Chondrocyte (in vitro differentiated cells): ENCODE measurements around the gene CACYBP. TPM values are rescaled to one million over a fixed set of nuclear protein-coding genes. Genes with fewer than 3 reads are reported as not detected.

Source experiments
- DNase-seq: peaks from one replicate; pipeline ENCODE4 v3.0.0; 2021; ENCODE audit warnings: mixed read lengths, low spot score
- H3K27ac Mint-ChIP-seq: one replicate; pipeline ENCODE4 v1.8.0; 2021; ENCODE audit warnings: mild to moderate bottlenecking, moderate library complexity, mixed read lengths; ENCODE audit not compliant: unreplicated experiment
- H3K27me3 Mint-ChIP-seq: 2 replicates; pipeline ENCODE4 v1.8.0; 2021; ENCODE audit warnings: low read depth, mixed read lengths
- H3K36me3 Mint-ChIP-seq: 2 replicates; pipeline ENCODE4 v1.8.0; 2021; ENCODE audit warnings: low read depth, mixed read lengths
- H3K4me1 Mint-ChIP-seq: 2 replicates; pipeline ENCODE4 v1.8.0; 2021; ENCODE audit warnings: low read depth, mild to moderate bottlenecking, mixed read lengths
- H3K4me3 Mint-ChIP-seq: one replicate; pipeline ENCODE4 v1.8.0; 2021; ENCODE audit warnings: mild to moderate bottlenecking, moderate library complexity, mixed read lengths; ENCODE audit not compliant: unreplicated experiment
- H3K9me3 Mint-ChIP-seq: 2 replicates; pipeline ENCODE4 v1.8.0; 2021; ENCODE audit warnings: low read depth, mixed read lengths
- CTCF ChIP-seq: fragments of 200-600 bp; sonication (generic); IDR thresholded peaks from 2 replicates; pipeline ENCODE4 v1.5.0; 2021; ENCODE audit warnings: antibody characterized with exemption, mild to moderate bottlenecking, moderate library complexity
- total RNA-seq: library from RNA; stranded (reverse); gene quantifications from 3 replicates; pipeline ENCODE4 v1.2.1, GENCODE V29; 2021

The CACYBP gene
- total RNA-seq, 1 donor from 2014 or later, result 65.4 TPM

- peaks cover 4% of the 10 kb centered on the region for H3K36me3 Mint-ChIP-seq
These were observed 25.0 kb upstream of the CACYBP start for GRCh38 chr1:174974711-174975119.

GRCh38 chr1:174975764-174976163, 24.0 kb upstream of the CACYBP start:
- peaks cover 8% of the 10 kb centered on the region for H3K4me1 Mint-ChIP-seq
- H3K27me3 Mint-ChIP-seq, result no peaks in the 10 kb centered on the region
- H3K36me3 Mint-ChIP-seq, result peaks cover 5% of the 10 kb centered on the region
- TF ChIP-seq CTCF, result no peak
- no peak overlapping the region for H3K27ac Mint-ChIP-seq
- no peaks in the 10 kb centered on the region for H3K9me3 Mint-ChIP-seq
- DNase-seq, result no peak
- no peak overlapping the region for H3K4me3 Mint-ChIP-seq

More at GRCh38 chr1:174974711-174975119, 25.0 kb upstream of the CACYBP start:
- Mint-ChIP-seq H3K27me3 (no peaks in the 10 kb centered on the region), H3K9me3 (no peaks in the 10 kb centered on the region), H3K27ac (no peak overlapping the region), H3K4me3 (no peak overlapping the region), H3K4me1 (peaks cover 14% of the 10 kb centered on the region)
- no peak for TF ChIP-seq CTCF
- DNase-seq, result no peak

- no peak overlapping the region for H3K4me3 Mint-ChIP-seq
- H3K27me3 Mint-ChIP-seq, result no peaks in the 10 kb centered on the region
- no peak overlapping the region for H3K27ac Mint-ChIP-seq
- peaks cover 7% of the 10 kb centered on the region for H3K36me3 Mint-ChIP-seq
- no peaks in the 10 kb centered on the region for H3K9me3 Mint-ChIP-seq
- DNase-seq, result no peak
- H3K4me1 Mint-ChIP-seq, result peaks cover 8% of the 10 kb centered on the region
- no peak for TF ChIP-seq CTCF
These were observed 23.2 kb upstream of the CACYBP start for GRCh38 chr1:174976436-174977108.

DNA sequence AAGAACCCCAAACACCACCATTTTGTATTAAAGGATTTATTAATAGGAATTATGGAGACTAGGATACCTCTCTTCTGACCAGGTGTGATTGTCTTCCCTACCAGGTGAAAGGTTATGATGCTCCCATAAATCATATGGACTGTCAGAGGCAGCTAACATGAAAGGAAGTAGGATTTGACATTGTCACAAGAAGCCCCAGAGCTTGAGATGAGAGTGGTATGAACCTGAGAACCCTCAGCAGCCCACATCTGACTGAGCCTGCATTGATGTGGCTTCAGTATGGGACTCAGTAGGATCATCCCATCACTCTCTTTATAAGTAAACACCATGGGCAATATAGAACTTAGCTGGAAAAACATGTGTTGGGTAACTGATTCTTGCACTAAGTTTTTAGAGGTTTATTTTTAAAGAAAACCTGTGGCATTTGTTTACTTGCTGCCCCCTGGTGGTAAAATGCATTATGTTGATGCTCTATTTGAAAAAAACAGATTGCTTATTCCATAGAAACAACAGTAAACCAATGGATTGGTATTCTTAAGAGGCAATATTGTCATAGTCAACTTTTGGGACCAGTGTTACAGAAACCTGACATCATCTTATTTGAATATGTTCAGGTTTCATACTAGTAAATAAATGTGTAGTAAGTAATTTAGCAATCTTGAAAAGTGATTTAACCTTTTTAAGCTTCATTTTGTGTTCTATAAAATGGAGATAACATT, 16.6 kb upstream of the CACYBP start:
- no peak for DNase-seq
- TF ChIP-seq CTCF, result peak; percentile 85
- Mint-ChIP-seq H3K4me1 (no peaks in the 10 kb centered on the region), H3K9me3 (no peaks in the 10 kb centered on the region), H3K4me3 (no peak overlapping the region), H3K36me3 (peaks cover 6% of the 10 kb centered on the region), H3K27ac (no peak overlapping the region), H3K27me3 (no peaks in the 10 kb centered on the region)

GRCh38 chr1:174984952-174985351, 14.8 kb upstream of the CACYBP start:
- Mint-ChIP-seq H3K4me1 (no peaks in the 10 kb centered on the region), H3K27ac (no peak overlapping the region), H3K9me3 (no peaks in the 10 kb centered on the region), H3K4me3 (no peak overlapping the region), H3K27me3 (no peaks in the 10 kb centered on the region), H3K36me3 (peaks cover 6% of the 10 kb centered on the region)
- no peak for TF ChIP-seq CTCF
- DNase-seq, result no peak
